GM19452 (cell line): Measurements from ENCODE around the gene SGPP2.
"Not testable (repeated sequence)": the region's sequence is repeated elsewhere in the genome, so short reads cannot be mapped to it uniquely, and the experiment has no call there.

Source experiments
- ATAC-seq: cut with Tn5 transposase; IDR thresholded peaks from one replicate; pipeline ENCODE4 v1.9.1; 2021; ENCODE audit not compliant: unreplicated experiment

Gene SGPP2

GRCh38 chr2:222572264-222572721, 147.9 kb downstream of the SGPP2 start:
- ATAC-seq = no peak

GRCh38 chr2:222572751-222573174, 148.4 kb downstream of the SGPP2 start:
- ATAC-seq = no peak

DNA sequence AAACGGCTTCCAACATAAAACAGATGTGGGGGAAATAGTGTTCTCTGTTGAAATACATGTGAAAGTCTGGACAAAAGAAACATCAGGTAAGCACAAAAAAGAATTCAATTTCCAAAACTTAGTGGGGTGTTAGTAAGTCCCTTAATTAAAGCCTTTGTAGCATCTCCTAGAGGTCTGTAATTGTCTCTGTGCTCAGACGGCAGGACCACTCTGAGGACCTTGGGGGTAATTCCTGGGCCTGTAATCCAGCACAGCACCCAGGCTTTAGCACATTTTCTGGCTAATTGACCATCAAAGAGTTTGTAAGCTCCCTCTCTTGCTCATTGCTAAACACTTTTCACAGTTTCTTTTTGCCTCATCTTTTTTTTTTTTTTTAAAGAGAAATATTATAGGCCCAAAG, 151.3 kb downstream of the SGPP2 start:
- ATAC-seq = no peak

- ATAC-seq = no peak
Measured at GRCh38 chr2:222576171-222577081, 152.1 kb downstream of the SGPP2 start.

DNA sequence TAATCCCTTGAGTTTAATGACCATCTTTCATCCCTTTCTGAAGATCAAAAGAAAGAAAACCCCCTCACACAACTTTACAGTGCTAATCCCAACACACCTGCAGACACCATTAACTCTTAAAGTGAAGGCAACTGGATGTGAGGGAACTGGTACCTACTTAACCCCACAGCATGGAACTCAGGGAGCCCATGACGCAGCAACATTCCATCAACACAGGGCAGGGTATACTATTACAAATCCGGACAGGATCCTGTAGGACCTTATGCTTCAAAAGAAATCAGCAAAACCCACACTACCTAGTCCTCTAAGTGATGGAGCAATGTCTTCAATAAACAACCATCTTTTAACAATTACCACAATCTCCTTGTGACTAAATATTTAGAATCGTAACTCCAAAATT, 153.0 kb downstream of the SGPP2 start:
- no peak for ATAC-seq

DNA sequence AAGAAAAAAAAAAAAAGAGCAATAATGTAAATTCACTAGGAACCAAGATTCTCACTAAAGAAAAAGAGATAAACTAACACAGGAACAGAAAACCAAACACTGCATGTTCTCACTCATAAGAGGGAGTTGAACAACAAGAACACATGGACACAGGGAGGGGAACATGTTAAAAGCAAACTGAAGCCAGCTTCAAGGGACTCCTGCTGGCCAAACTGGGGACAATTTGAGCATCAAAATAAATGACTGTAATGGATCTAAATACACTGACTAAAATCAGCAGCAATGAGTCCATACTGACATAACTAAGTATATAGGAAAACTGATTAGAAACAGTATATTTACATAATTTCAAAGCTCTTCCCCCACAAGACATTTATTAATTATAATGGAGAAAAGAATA, 158.6 kb downstream of the SGPP2 start:
- ATAC-seq = no peak

GRCh38 chr2:222584589-222584988, 160.2 kb downstream of the SGPP2 start:
- ATAC-seq = not testable (repeated sequence)

DNA sequence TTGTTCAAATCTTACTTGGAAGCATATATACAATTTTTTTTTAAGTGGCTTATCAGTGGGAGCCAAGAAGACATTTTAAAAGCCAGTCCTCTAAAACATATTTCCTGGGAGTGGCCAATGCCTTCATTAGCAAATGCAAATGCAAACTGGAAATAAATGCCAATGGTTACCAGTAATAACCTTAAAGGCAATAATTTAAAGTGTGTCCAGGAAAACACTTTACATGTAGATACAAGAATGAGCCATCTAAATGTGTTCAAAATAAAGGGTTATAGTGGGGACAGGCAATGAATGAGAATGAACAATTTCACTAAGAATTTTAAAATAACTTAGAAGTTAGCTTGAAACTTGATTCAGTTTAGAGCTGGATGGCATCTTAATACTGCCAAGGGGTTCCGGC, 167.3 kb downstream of the SGPP2 start:
- ATAC-seq = no peak

DNA sequence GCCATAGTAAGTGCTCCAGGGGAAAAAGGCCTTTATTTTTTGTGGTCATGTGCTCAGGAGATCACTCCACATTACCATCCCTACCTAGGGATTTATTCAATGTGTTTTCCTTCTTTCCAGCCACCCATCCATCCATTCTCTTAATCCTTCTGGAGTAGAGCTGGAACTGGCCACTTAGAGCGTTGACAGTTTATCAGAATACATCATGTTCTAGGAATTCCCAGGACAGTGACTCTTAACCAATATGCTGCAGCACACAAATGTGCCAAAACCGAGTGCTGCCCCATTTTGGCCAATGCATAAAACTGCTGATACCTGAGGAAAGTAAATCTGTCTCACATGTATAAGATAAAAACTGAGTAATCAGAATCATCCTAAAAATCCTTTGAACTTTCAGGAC, 167.8 kb downstream of the SGPP2 start:
- ATAC-seq = no peak

DNA sequence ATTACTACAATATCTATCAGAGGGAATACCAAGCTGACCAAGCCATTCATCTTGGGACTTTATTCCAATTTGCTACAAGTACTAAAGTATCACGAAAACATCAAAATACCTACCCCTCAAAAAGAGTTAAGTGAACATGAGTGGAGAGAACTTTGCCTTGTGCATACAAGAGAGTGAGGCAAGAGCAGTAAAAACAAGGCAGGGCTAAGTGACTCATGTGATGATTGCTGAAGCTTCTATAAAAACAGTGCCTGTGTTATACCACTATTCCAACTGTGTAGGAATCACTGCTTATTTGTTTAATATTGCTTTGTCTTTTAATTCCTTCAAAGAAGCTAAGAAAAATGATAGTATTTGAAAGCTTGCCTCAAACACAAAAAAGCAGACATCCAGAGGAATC, 170.3 kb downstream of the SGPP2 start:
- ATAC-seq = no peak

DNA sequence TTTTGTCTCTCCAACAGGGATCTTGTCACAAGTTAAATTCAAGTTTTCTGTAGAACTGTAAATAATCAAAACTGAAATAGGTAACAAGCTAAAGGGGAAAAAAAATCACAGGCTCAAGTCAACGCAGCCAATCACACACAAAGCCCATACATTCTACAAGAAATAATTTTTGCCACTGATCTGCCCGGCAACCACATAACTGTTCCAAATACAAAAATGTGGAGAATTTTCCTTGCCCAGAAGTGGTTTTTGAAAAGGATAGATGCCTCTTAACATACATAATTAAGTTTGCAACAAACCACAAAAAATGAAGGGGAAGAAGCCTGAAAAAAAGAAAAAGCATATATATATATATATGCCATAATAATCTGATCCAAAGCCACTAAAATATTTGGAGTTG, 171.2 kb downstream of the SGPP2 start:
- no peak for ATAC-seq

DNA sequence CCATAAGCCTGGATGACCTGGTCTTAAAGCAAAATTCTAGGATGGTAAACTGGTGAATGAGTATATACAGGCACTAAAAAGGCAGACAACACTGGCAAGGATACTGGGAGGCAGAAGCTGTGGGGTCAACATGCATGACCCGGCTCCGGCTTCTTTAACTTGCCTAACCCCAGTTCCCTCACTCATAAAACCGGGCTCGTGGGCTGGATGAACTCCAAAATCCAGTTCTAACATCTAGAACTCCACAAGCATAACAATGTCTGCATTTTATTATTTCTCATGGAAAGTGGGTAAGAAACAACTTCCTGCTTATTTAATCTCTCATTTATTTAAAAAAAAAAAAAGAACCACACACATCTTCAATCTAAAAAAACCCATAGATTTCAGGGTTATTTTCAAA, 174.3 kb downstream of the SGPP2 start:
- no peak for ATAC-seq

DNA sequence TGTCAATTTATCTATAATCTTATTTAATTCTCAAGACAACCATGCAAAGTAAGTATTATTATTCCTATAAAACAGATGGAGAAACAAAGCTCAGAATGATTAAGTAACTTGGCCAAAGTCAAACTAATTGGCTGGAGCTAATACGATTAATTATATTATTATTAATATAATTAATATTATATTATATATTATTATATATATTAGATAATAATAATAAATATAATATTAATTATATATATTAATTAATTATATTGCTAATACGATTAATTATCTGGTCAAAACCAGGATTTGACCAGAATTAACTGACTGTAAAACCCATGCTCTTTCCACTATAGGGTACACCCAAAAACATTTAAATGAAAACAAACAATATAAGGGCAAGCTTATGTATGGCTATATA, 179.2 kb downstream of the SGPP2 start:
- no peak for ATAC-seq

- no peak for ATAC-seq
Measured at GRCh38 chr2:222604749-222605515, 180.6 kb downstream of the SGPP2 start.

- ATAC-seq = no peak
Measured at GRCh38 chr2:222606306-222606705, 182.0 kb downstream of the SGPP2 start.

- ATAC-seq = no peak
Measured at GRCh38 chr2:222608081-222608480, 183.7 kb downstream of the SGPP2 start.

DNA sequence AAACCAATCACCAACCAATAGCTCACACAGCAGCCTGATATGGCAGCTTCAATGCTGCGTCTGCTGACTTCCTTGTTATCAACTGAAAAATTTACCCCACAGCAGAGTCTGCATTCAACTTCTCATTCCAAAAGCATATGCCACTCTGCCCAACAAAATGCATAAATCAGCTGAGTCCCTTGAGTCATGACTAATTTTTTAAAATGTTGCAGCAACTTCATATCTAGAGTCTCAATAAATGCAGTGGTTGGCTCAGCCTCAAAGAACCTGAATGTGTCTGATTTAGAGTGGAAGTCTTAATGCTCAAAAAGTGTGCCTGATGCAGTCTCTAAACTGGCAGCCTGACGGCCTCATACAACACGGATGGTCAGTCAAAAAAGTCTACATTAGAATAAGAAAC, 185.0 kb downstream of the SGPP2 start:
- ATAC-seq = no peak
